ENCODE measurements around the gene RRAGA. TPM values are rescaled to one million over a fixed set of nuclear protein-coding genes. Genes with fewer than 3 reads are reported as not detected.

RRAGA gene
- total and polyA plus RNA-seq, 2 of the 8 experiments (the other 6 are each of a cell fraction or from before 2014, with no cell fraction given) = 45.6 to 46.5 TPM

DNA sequence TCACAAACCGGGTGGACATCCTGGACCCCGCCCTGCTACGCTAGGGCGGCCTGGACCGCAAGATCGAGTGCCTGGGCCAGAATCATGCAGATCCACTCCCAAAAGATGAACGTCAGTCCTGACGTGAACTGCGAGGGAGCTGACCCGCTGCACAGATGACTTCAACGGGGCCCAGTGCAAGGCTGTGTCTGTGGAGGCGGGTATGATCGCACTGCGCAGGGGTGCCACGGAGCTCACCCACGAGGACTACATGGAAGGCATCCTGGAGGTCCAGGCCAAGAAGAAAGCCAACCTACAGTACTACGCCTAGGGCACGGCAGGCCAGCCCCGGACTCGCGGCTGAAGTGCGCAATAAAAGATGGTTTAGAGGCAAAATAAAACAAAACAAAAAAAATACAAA lies 21.4 kb upstream of the RRAGA start:
- H4K8ac ChIP-seq (ENCODE audit: extremely low read depth, insufficient read depth, low read length) = no peak overlapping the region
- H2BK5ac ChIP-seq (ENCODE audit: low read depth, low read length) = no peak overlapping the region
- no peak for FAIRE-seq
- H3K23ac ChIP-seq (ENCODE audit: insufficient read length) = no peak overlapping the region
- POLR2A ChIA-PET (ENCODE audit: partially characterized antibody) = no interaction called here
- no peaks in the 10 kb centered on the region for H3K27me3 ChIP-seq (replicated peaks in 1 of 4; ENCODE audit: control insufficient read depth in 3 of 4, extremely low read depth in 1 of 4, insufficient read depth in 3 of 4, low read length in 3 of 4)
- no peak overlapping the region for H3K14ac ChIP-seq (ENCODE audit: insufficient read length)
- no peaks in the 10 kb centered on the region for H3K23me2 ChIP-seq (ENCODE audit: low read depth, low read length)
- H2BK120ac ChIP-seq (replicated peaks; ENCODE audit: low read depth, low read length) = no peak overlapping the region
- no peak overlapping the region for H3K4me2 ChIP-seq (ENCODE audit: insufficient read depth in 1 of 2, low read depth in 2 of 2, low read length in 2 of 2)
- H3K79me1 ChIP-seq (ENCODE audit: low read depth, low read length) = no peaks in the 10 kb centered on the region
- H4K91ac ChIP-seq (replicated peaks; ENCODE audit: insufficient read length, low read length) = no peak overlapping the region
- H3K9ac ChIP-seq (replicated peaks in 1 of 4; ENCODE audit: extremely low read depth in 1 of 4, low read depth in 3 of 4, low read length in 3 of 4) = no peak overlapping the region
- no peak overlapping the region for H2BK12ac ChIP-seq (ENCODE audit: low read depth, low read length)
- no peaks in the 10 kb centered on the region for H3K9me3 ChIP-seq (ENCODE audit: insufficient read depth in 2 of 2, low read depth in 1 of 2, low read length in 1 of 2)
- DNase-seq (ENCODE audit: low read depth in 1 of 2, low spot score in 2 of 2) = no peak
- CTCF ChIA-PET (ENCODE audit: partially characterized antibody) = interaction anchor here (0.6 to 6.8 kb wide), 20 partner anchors 12 to 1228 kb away, joined by 3 to 81 read pairs (median 4); no protein-coding TSS in a partner anchor
- no peak overlapping the region for H2AFZ ChIP-seq (ENCODE audit: low read length)
- no peaks in the 10 kb centered on the region for H3K36me3 ChIP-seq (ENCODE audit: control insufficient read depth in 2 of 4, insufficient read depth in 4 of 4, low read length in 3 of 4)
- H4K20me1 ChIP-seq (replicated peaks in 1 of 2; ENCODE audit: control insufficient read depth in 1 of 2, insufficient read depth in 2 of 2, low read length in 2 of 2) = no peaks in the 10 kb centered on the region
- no peaks in the 10 kb centered on the region for H3K79me2 ChIP-seq (ENCODE audit: control insufficient read depth in 1 of 2, insufficient read depth in 2 of 2, low read length in 2 of 2)
- H3K18ac ChIP-seq (ENCODE audit: extremely low read depth, low read length) = no peak overlapping the region
- 93% methylated on average over 22 of the region's 22 CpGs; no CpG with 5 or more reads in 1 of the 2 experiments for WGBS, 2 experiments (ENCODE audit: extremely low coverage in 1 of 2, insufficient coverage in 1 of 2, insufficient read length in 1 of 2, insufficient replicate concordance in 2 of 2, low coverage in 1 of 2, low lambda C conversion rate in 2 of 2, missing lambda C conversion rate in 1 of 2)
- no peak overlapping the region for H3K4ac ChIP-seq (replicated peaks; ENCODE audit: insufficient read length, low read depth, low read length)
- H2AK5ac ChIP-seq (ENCODE audit: low read depth, low read length) = no peak overlapping the region
- no peak for TF ChIP-seq MAFK (IDR thresholded peaks at IDR 0.05; ENCODE audit: low read depth, low read length)
- no peak overlapping the region for H3K56ac ChIP-seq (replicated peaks; ENCODE audit: insufficient read length, low read depth, low read length)
- H3K4me1 ChIP-seq (replicated peaks in 1 of 4; ENCODE audit: control insufficient read depth in 3 of 4, insufficient read depth in 4 of 4, low read length in 3 of 4) = no peaks in the 10 kb centered on the region
- no peak overlapping the region for H2BK15ac ChIP-seq (ENCODE audit: low read length)
- no peak overlapping the region for H2BK20ac ChIP-seq (ENCODE audit: low read length)
- H3K4me3 ChIP-seq (ENCODE audit: extremely low read depth in 1 of 4, insufficient read depth in 2 of 4, low read depth in 3 of 4, low read length in 4 of 4) = no peak overlapping the region
- H3K27ac ChIP-seq (ENCODE audit: low read depth, low read length) = no peak overlapping the region
- no peak overlapping the region for H4K5ac ChIP-seq (ENCODE audit: insufficient read length, low read depth, low read length)

Measured in H1 (cell line).